H1 (cell line): ENCODE measurements around the gene TRIM71. TPM values are rescaled to one million over a fixed set of nuclear protein-coding genes. Genes with fewer than 3 reads are reported as not detected.
A peak's percentile ranks its signal among the peaks of the same experiment; 100 is the strongest.

ENCODE experiments used
- CTCF ChIA-PET: fragments of 300-600 bp; sonication (Branson Sonifier 250); formaldehyde crosslinking; loops from one replicate; lab custom pipeline; 2021; ENCODE audit not compliant: partially characterized antibody; lab: Charles Lee
- POLR2A ChIA-PET: fragments of 300-600 bp; sonication (Branson Sonifier 250); formaldehyde crosslinking; loops from one replicate; lab custom pipeline; 2021; ENCODE audit warnings: inconsistent platforms; ENCODE audit not compliant: partially characterized antibody; lab: Charles Lee
- DNase-seq, 2 experiments: peaks; one replicate each; pipeline versions ENCODE4 v3.0.0 to v3.0.0-alpha.2; 2010 to 2022; ENCODE audit warnings: low spot score in 2 of 2, low read depth in 1 of 2, mixed read lengths in 1 of 2
- FAIRE-seq: peaks from 2 replicates; lab custom pipeline; 2011; peaks lifted over from hg19 to GRCh38; lab: Jason Lieb, UNC
- H2AFZ ChIP-seq: 2 replicates; pipeline ENCODE4 v1.8.1; 2012; ENCODE audit warnings: low read length, inconsistent platforms
- H2AK5ac ChIP-seq: 2 replicates; pipeline ENCODE4 v1.6.1; 2013; ENCODE audit warnings: low read depth, low read length
- H2BK120ac ChIP-seq: replicated peaks from 2 replicates; pipeline ENCODE3; 2013; ENCODE audit warnings: low read depth, low read length, inconsistent platforms
- H2BK12ac ChIP-seq: 2 replicates; pipeline ENCODE4 v1.6.1; 2013; ENCODE audit warnings: low read depth, low read length
- H2BK15ac ChIP-seq: 2 replicates; pipeline ENCODE4 v1.6.1; 2013; ENCODE audit warnings: low read length
- H2BK20ac ChIP-seq: 2 replicates; pipeline ENCODE4 v1.6.1; 2013; ENCODE audit warnings: low read length
- H2BK5ac ChIP-seq: 2 replicates; pipeline ENCODE4 v1.6.1; 2013; ENCODE audit warnings: low read depth, low read length
- H3K14ac ChIP-seq: 2 replicates; pipeline ENCODE4 v1.6.1; 2013; ENCODE audit warnings: inconsistent platforms; ENCODE audit not compliant: insufficient read length
- H3K18ac ChIP-seq: 2 replicates; pipeline ENCODE4 v1.6.1; 2013; ENCODE audit warnings: low read length; ENCODE audit errors: extremely low read depth
- H3K23ac ChIP-seq: 2 replicates; pipeline ENCODE4 v1.6.1; 2013; ENCODE audit warnings: inconsistent platforms; ENCODE audit not compliant: insufficient read length
- H3K23me2 ChIP-seq: 2 replicates; pipeline ENCODE4 v1.6.1; 2013; ENCODE audit warnings: low read depth, low read length
- H3K27ac ChIP-seq: 2 replicates; pipeline ENCODE4 v1.6.1; 2011; ENCODE audit warnings: low read depth, low read length, inconsistent platforms
- H3K27me3 ChIP-seq, 4 experiments: replicated peaks in 1 of 4; 1 replicate in 1 of 4; 2 replicates in 3 of 4; pipeline versions ENCODE4 v1.6.1 to v1.8.1; 2011 to 2013; ENCODE audit warnings: low read length in 3 of 4, mild to moderate bottlenecking in 3 of 4, inconsistent platforms in 2 of 4, mixed read lengths in 2 of 4, moderate library complexity in 1 of 4; ENCODE audit not compliant: control insufficient read depth in 3 of 4, insufficient read depth in 3 of 4; ENCODE audit errors: extremely low read depth in 1 of 4
- H3K36me3 ChIP-seq, 4 experiments: 2 replicates each; pipeline versions ENCODE4 v1.6.1 to v1.8.1; 2011 to 2013; ENCODE audit warnings: mild to moderate bottlenecking in 4 of 4, low read length in 3 of 4, moderate library complexity in 2 of 4, control low read depth in 1 of 4, inconsistent platforms in 1 of 4; ENCODE audit not compliant: insufficient read depth in 4 of 4, control insufficient read depth in 2 of 4
- H3K4ac ChIP-seq: replicated peaks from 2 replicates; pipeline ENCODE3; 2013; ENCODE audit warnings: low read length, low read depth, mixed read lengths, inconsistent platforms; ENCODE audit not compliant: insufficient read length
- H3K4me1 ChIP-seq, 4 experiments: replicated peaks in 1 of 4; 1 replicate in 1 of 4; 2 replicates in 3 of 4; pipeline versions ENCODE4 v1.6.1 to v1.8.1; 2011 to 2013; ENCODE audit warnings: low read length in 3 of 4, inconsistent platforms in 2 of 4, mixed read lengths in 1 of 4; ENCODE audit not compliant: insufficient read depth in 4 of 4, control insufficient read depth in 3 of 4
- H3K4me2 ChIP-seq, 2 experiments: 2 replicates each; pipeline versions ENCODE4 v1.6.1 to v1.8.1; 2011 to 2013; ENCODE audit warnings: low read depth in 2 of 2, low read length in 2 of 2, control low read depth in 1 of 2, inconsistent platforms in 1 of 2, mild to moderate bottlenecking in 1 of 2; ENCODE audit not compliant: insufficient read depth in 1 of 2
- H3K4me3 ChIP-seq, 4 experiments: fragments of 200-600, 300-600 bp in 1 of 4; sonication (generic), shearing (Covaris generic), sonication (Bioruptor Twin) in 1 of 4; 2 replicates each; pipeline versions ENCODE4 v1.5.1 to v1.8.1; 2011 to 2016; ENCODE audit warnings: low read length in 4 of 4, low read depth in 3 of 4, control low read depth in 2 of 4, inconsistent platforms in 2 of 4, mild to moderate bottlenecking in 2 of 4, mixed read lengths in 1 of 4, moderate library complexity in 1 of 4; ENCODE audit not compliant: insufficient read depth in 2 of 4; ENCODE audit errors: extremely low read depth in 1 of 4
- H3K56ac ChIP-seq: replicated peaks from 2 replicates; pipeline ENCODE3; 2013; ENCODE audit warnings: low read depth, mild to moderate bottlenecking, mixed read lengths, low read length, inconsistent platforms; ENCODE audit not compliant: insufficient read length
- H3K79me1 ChIP-seq: 2 replicates; pipeline ENCODE4 v1.6.1; 2013; ENCODE audit warnings: low read depth, low read length, control low read depth
- H3K79me2 ChIP-seq, 2 experiments: 2 replicates each; pipeline versions ENCODE4 v1.6.1 to v1.8.1; 2012 to 2013; ENCODE audit warnings: low read length in 2 of 2, mild to moderate bottlenecking in 2 of 2, inconsistent platforms in 1 of 2; ENCODE audit not compliant: insufficient read depth in 2 of 2, control insufficient read depth in 1 of 2
- H3K9ac ChIP-seq, 4 experiments: replicated peaks in 1 of 4; 1 replicate in 1 of 4; 2 replicates in 3 of 4; pipeline versions ENCODE4 v1.6.1 to v1.8.1; 2011 to 2013; ENCODE audit warnings: low read depth in 3 of 4, low read length in 3 of 4, control low read depth in 2 of 4, mild to moderate bottlenecking in 2 of 4, moderate library complexity in 2 of 4, inconsistent platforms in 1 of 4; ENCODE audit errors: extremely low read depth in 1 of 4
- H3K9me3 ChIP-seq, 2 experiments: 2 replicates each; pipeline versions ENCODE4 v1.6.1 to v1.8.1; 2012 to 2013; ENCODE audit warnings: mild to moderate bottlenecking in 2 of 2, moderate library complexity in 2 of 2, control low read depth in 1 of 2, inconsistent platforms in 1 of 2, low read depth in 1 of 2, low read length in 1 of 2, mixed read lengths in 1 of 2; ENCODE audit not compliant: insufficient read depth in 2 of 2
- H4K20me1 ChIP-seq, 2 experiments: replicated peaks in 1 of 2; 2 replicates each; pipeline versions ENCODE3 to v1.8.1; 2011 to 2013; ENCODE audit warnings: inconsistent platforms in 2 of 2, low read length in 2 of 2, mild to moderate bottlenecking in 1 of 2; ENCODE audit not compliant: insufficient read depth in 2 of 2, control insufficient read depth in 1 of 2
- H4K5ac ChIP-seq: 2 replicates; pipeline ENCODE4 v1.6.1; 2013; ENCODE audit warnings: low read length, low read depth, mixed read lengths, inconsistent platforms; ENCODE audit not compliant: insufficient read length
- H4K8ac ChIP-seq: 2 replicates; pipeline ENCODE4 v1.8.0; 2013; ENCODE audit warnings: mild to moderate bottlenecking, moderate library complexity, low read length, inconsistent platforms; ENCODE audit not compliant: insufficient read depth; ENCODE audit errors: extremely low read depth
- H4K91ac ChIP-seq: replicated peaks from 2 replicates; pipeline ENCODE3; 2013; ENCODE audit warnings: low read length, mixed read lengths, inconsistent platforms; ENCODE audit not compliant: insufficient read length
- CTCF ChIP-seq, 3 experiments: IDR thresholded peaks; 1 replicate in 2 of 3; 2 replicates in 1 of 3; pipeline versions ENCODE4 v1.5.1 to v1.6.1; 2011; ENCODE audit warnings: low read length in 3 of 3, mild to moderate bottlenecking in 3 of 3, inconsistent platforms in 2 of 3, low read depth in 1 of 3, moderate library complexity in 1 of 3; ENCODE audit not compliant: insufficient read depth in 1 of 3; ENCODE audit errors: control extremely low read depth in 1 of 3
- MAFK ChIP-seq: IDR thresholded peaks from 2 replicates; pipeline ENCODE4 v1.6.1; 2012; ENCODE audit warnings: low read depth, mild to moderate bottlenecking, improper control_type of control experiment, low read length
- POLR2AphosphoS5 ChIP-seq: IDR thresholded peaks from 2 replicates; pipeline ENCODE4 v1.6.1; 2011; ENCODE audit warnings: low read depth, low read length
- SP2 ChIP-seq: IDR thresholded peaks from 2 replicates; pipeline ENCODE4 v1.6.1; 2012; ENCODE audit warnings: mild to moderate bottlenecking, low read length, inconsistent platforms
- WGBS, 2 experiments: shearing (Covaris generic) in 1 of 2; methylation state at CpG; one replicate each; pipeline versions ENCODE4 v1.1.6 to v1.1.7; 2013 to 2015; ENCODE audit warnings: low lambda C conversion rate in 2 of 2, mixed read lengths in 2 of 2, inconsistent platforms in 1 of 2, low coverage in 1 of 2, missing lambda C conversion rate in 1 of 2; ENCODE audit not compliant: insufficient replicate concordance in 2 of 2, insufficient coverage in 1 of 2, insufficient read length in 1 of 2; ENCODE audit errors: extremely low coverage in 1 of 2, missing lambda C conversion rate in 1 of 2; 5-methylcytosine and 5-hydroxymethylcytosine counted together
- polyA plus RNA-seq, 7 experiments: library from polyadenylated mRNA; depleted of rRNA in 3 of 7; stranded (reverse) in 5 of 7; unstranded in 2 of 7; fragments of >200 nt in 5 of 7; fragments of 200-250 nt in 2 of 7; gene quantifications; 1 replicate in 5 of 7; 2 replicates in 1 of 7; 4 replicates in 1 of 7; pipeline versions ENCODE4 v1.2.1 to v1.2.3, GENCODE V29; 2011 to 2013; ENCODE audit warnings: missing spikeins in 2 of 7, mixed read lengths in 2 of 7
- total RNA-seq: library from RNA; stranded (reverse); fragmentation: NEBNext Ultra II Directional; extraction: Animal tissue kit (Norgen Biotek cat#: 25700); gene quantifications from 2 replicates; pipeline ENCODE4 v1.2.1, GENCODE V29; 2021

The TRIM71 gene
- total and polyA plus RNA-seq, 2 of the 8 experiments (the other 6 are each of a cell fraction or from before 2014, with no cell fraction given): 53.7 to 293 TPM

GRCh38 chr3:32885283-32885901, 67.6 kb downstream of the TRIM71 start:
- Histone ChIP-seq H2AFZ (no peak overlapping the region), H4K91ac (no peak overlapping the region), H2BK120ac (no peak overlapping the region), H4K8ac (no peak overlapping the region), H3K4me2 (no peak overlapping the region), H3K14ac (no peak overlapping the region), H2AK5ac (no peak overlapping the region), H3K23ac (no peak overlapping the region), H2BK5ac (0 out of 2 replicates have a peak overlapping the region, but pooled peaks have one; percentile 41), H2BK15ac (no peak overlapping the region), H3K79me2 (peaks cover 26 to 99% of the 10 kb centered on the region in 2 experiments; a peak in 3 of 4 replicates), H2BK12ac (no peak overlapping the region), H3K4me1 (peaks cover 6 to 26% (median 18%) of the 10 kb centered on the region in 4 experiments), H3K4me3 (no peak overlapping the region), H3K27ac (no peak overlapping the region), H3K18ac (no peak overlapping the region), H3K23me2 (no peaks in the 10 kb centered on the region), H4K20me1 (peaks cover 51 to 52% of the 10 kb centered on the region in 2 experiments), H3K56ac (no peak overlapping the region), H3K79me1 (peaks cover 22% of the 10 kb centered on the region), H3K27me3 (no peaks in the 10 kb centered on the region), H3K9ac (0 out of 7 replicates have a peak overlapping the region, but pooled peaks of 1 of the 4 experiments have one; percentile 5), H4K5ac (no peak overlapping the region), H3K4ac (no peak overlapping the region), H2BK20ac (no peak overlapping the region), H3K9me3 (no peaks in the 10 kb centered on the region), H3K36me3 (peaks cover 24 to 96% (median 63%) of the 10 kb centered on the region in 4 experiments)
- no peak for DNase-seq
- WGBS, 2 experiments: 95% methylated on average over 11 of the region's 11 CpGs; no CpG with 5 or more reads in 1 of the 2 experiments
- ChIA-PET POLR2A (interaction anchor here (0.7 to 10.0 kb wide), 9 partner anchors 10 to 189 kb away, joined by 3 to 84 read pairs (median 3); no protein-coding TSS in a partner anchor), CTCF (interaction anchor here (0.6 to 5.5 kb wide), 12 partner anchors 9 to 153 kb away, joined by 3 to 40 read pairs (median 4); no protein-coding TSS in a partner anchor)
- FAIRE-seq: no peak
- TF ChIP-seq MAFK: no peak
- TF ChIP-seq SP2: no peak
- TF ChIP-seq POLR2AphosphoS5: peak; percentile 71
- no peak for TF ChIP-seq CTCF (IDR thresholded peaks at IDR 0.05; ENCODE audit: control extremely low read depth in 1 of 3, insufficient read depth in 1 of 3, low read depth in 1 of 3, low read length in 3 of 3)
